Stimulated activated CD4-positive, alpha-beta T cell treated with anti-CD3 and anti-CD28 coated beads, Interleukin-1b, Interleukin-23, amount 100 ng/mL, for 1 hour (primary cell): ENCODE data around the gene PPP1R9A.

Source experiments
- DNase-seq, 2 donors: peaks; one replicate each; pipeline ENCODE4 v3.0.0-alpha.2; 2020; ENCODE audit warnings: low read depth in 2 of 2

The PPP1R9A gene

GRCh38 chr7:94909179-94909466 lies 1.7 kb downstream of the PPP1R9A start:
- no peak for DNase-seq

- DNase-seq: no peak
Observed at GRCh38 chr7:94912085-94912484, 4.7 kb downstream of the PPP1R9A start.

- no peak for DNase-seq
Observed at GRCh38 chr7:94913391-94913790, 6.0 kb downstream of the PPP1R9A start.

- no peak for DNase-seq
Observed at GRCh38 chr7:94921911-94922310, 14.5 kb downstream of the PPP1R9A start.

- DNase-seq: no peak
Observed at GRCh38 chr7:94922457-94922856, 15.1 kb downstream of the PPP1R9A start.

GRCh38 chr7:94923412-94923811 lies 16.0 kb downstream of the PPP1R9A start:
- no peak for DNase-seq

GRCh38 chr7:94928168-94928707 lies 20.8 kb downstream of the PPP1R9A start:
- no peak for DNase-seq

GRCh38 chr7:94933256-94933990 lies 26.0 kb downstream of the PPP1R9A start:
- DNase-seq: no peak

GRCh38 chr7:94939395-94939794 lies 32.0 kb downstream of the PPP1R9A start:
- DNase-seq: no peak

- no peak for DNase-seq
Observed at GRCh38 chr7:94940241-94940640, 32.8 kb downstream of the PPP1R9A start.

GRCh38 chr7:94941844-94942632 lies 34.6 kb downstream of the PPP1R9A start:
- no peak for DNase-seq

GRCh38 chr7:94943134-94943533 lies 35.7 kb downstream of the PPP1R9A start:
- no peak for DNase-seq

- no peak for DNase-seq
Observed at GRCh38 chr7:94949532-94949931, 42.1 kb downstream of the PPP1R9A start.

GRCh38 chr7:94955807-94956206 lies 48.4 kb downstream of the PPP1R9A start:
- no peak for DNase-seq

- no peak for DNase-seq
Observed at GRCh38 chr7:94957061-94957460, 49.7 kb downstream of the PPP1R9A start.

GRCh38 chr7:94962661-94963060 lies 55.3 kb downstream of the PPP1R9A start:
- DNase-seq: no peak

- no peak for DNase-seq
Observed at GRCh38 chr7:94969434-94970084, 62.2 kb downstream of the PPP1R9A start.

- DNase-seq: no peak
Observed at GRCh38 chr7:94970085-94970576, 62.7 kb downstream of the PPP1R9A start.

GRCh38 chr7:94971051-94971867 lies 63.9 kb downstream of the PPP1R9A start:
- no peak for DNase-seq

GRCh38 chr7:94972296-94972695 lies 64.9 kb downstream of the PPP1R9A start:
- no peak for DNase-seq

- DNase-seq: no peak
Observed at GRCh38 chr7:94973844-94974243, 66.5 kb downstream of the PPP1R9A start.

- DNase-seq: no peak
Observed at GRCh38 chr7:94974423-94974822, 67.0 kb downstream of the PPP1R9A start.
